SK-N-SH (cell line): ENCODE measurements around the gene COMMD3. TPM values are rescaled to one million over a fixed set of nuclear protein-coding genes. Genes with fewer than 3 reads are reported as not detected.

Experiments used
- CTCF ChIA-PET: fragments of 300-600, 350-600 bp; formaldehyde crosslinking; extraction: SDS; loops from one replicate; lab custom pipeline; 2021; lab: Yijun Ruan, JAX
- POLR2A ChIA-PET: fragments of 350-600 bp; sonication (Branson Sonifier 250); formaldehyde crosslinking; extraction: SDS; loops from one replicate; lab custom pipeline; 2020; ENCODE audit warnings: antibody characterized with exemption, inconsistent platforms; lab: Yijun Ruan, JAX
- DNase-seq: peaks from one replicate; pipeline ENCODE4 v3.0.0; 2012
- H2AFZ ChIP-seq: fragments of 200-600 bp; sonication (generic); 2 replicates; pipeline ENCODE4 v1.8.1; 2016; ENCODE audit warnings: antibody characterized with exemption, mild to moderate bottlenecking, low read depth
- H3F3A ChIP-seq: fragments of 200-600 bp; sonication (generic); replicated peaks from 2 replicates; pipeline ENCODE3; 2016; ENCODE audit warnings: antibody characterized with exemption, mild to moderate bottlenecking; ENCODE audit not compliant: insufficient read depth
- H3K27ac ChIP-seq, 2 experiments: fragments of 200-500 bp in 1 of 2; fragments of 200-600 bp in 1 of 2; sonication (Bioruptor generic) in 1 of 2; sonication (generic), shearing (Covaris generic) in 1 of 2; 2 replicates each; pipeline versions ENCODE4 v1.5.1 to v1.6.1; 2014 to 2016; ENCODE audit warnings: low read depth in 2 of 2, inconsistent platforms in 1 of 2, low read length in 1 of 2, mild to moderate bottlenecking in 1 of 2, mixed read lengths in 1 of 2
- H3K27me3 ChIP-seq: fragments of 200-600 bp; sonication (generic), shearing (Covaris generic); 2 replicates; pipeline ENCODE4 v1.6.1; 2016; ENCODE audit warnings: mixed run types; ENCODE audit not compliant: insufficient read depth
- H3K36me3 ChIP-seq, 2 experiments: fragments of 200-500 bp in 1 of 2; fragments of 200-600 bp in 1 of 2; sonication (Bioruptor generic) in 1 of 2; sonication (generic) in 1 of 2; replicated peaks in 1 of 2; 2 replicates each; pipeline versions ENCODE3 to v1.5.1; 2014 to 2016; ENCODE audit warnings: low read length in 1 of 2, mild to moderate bottlenecking in 1 of 2; ENCODE audit not compliant: insufficient read depth in 2 of 2, control insufficient read depth in 1 of 2
- H3K4me1 ChIP-seq, 2 experiments: fragments of 200-500 bp in 1 of 2; fragments of 200-600 bp in 1 of 2; sonication (Bioruptor generic) in 1 of 2; sonication (generic), shearing (Covaris generic) in 1 of 2; 2 replicates each; pipeline versions ENCODE4 v1.5.1 to v1.6.1; 2014 to 2016; ENCODE audit warnings: low read depth in 1 of 2, low read length in 1 of 2, mixed run types in 1 of 2; ENCODE audit not compliant: insufficient read depth in 2 of 2, control insufficient read depth in 1 of 2
- H3K4me2 ChIP-seq: fragments of 200-600 bp; sonication (generic), shearing (Covaris generic); 2 replicates; pipeline ENCODE4 v1.6.1; 2017; ENCODE audit warnings: mixed run types
- H3K4me3 ChIP-seq, 2 experiments: fragments of 200-500 bp in 1 of 2; fragments of 200-600 bp in 1 of 2; sonication (Bioruptor generic) in 1 of 2; sonication (generic), shearing (Covaris generic) in 1 of 2; 2 replicates each; pipeline versions ENCODE4 v1.5.1 to v1.8.1; 2014 to 2016; ENCODE audit warnings: low read depth in 2 of 2, inconsistent platforms in 1 of 2, low read length in 1 of 2, mild to moderate bottlenecking in 1 of 2, mixed read lengths in 1 of 2, moderate library complexity in 1 of 2
- H3K79me2 ChIP-seq: fragments of 200-600 bp; sonication (generic); 2 replicates; pipeline ENCODE4 v1.8.1; 2017; ENCODE audit warnings: mild to moderate bottlenecking; ENCODE audit not compliant: insufficient read depth
- H3K9ac ChIP-seq: fragments of 200-600 bp; sonication (generic); 2 replicates; pipeline ENCODE4 v1.6.1; 2017; ENCODE audit warnings: mixed run types
- H3K9me2 ChIP-seq: fragments of 200-600 bp; sonication (generic); 2 replicates; pipeline ENCODE4 v1.6.1; 2017; ENCODE audit warnings: mixed run types
- H3K9me3 ChIP-seq: fragments of 200-600 bp; sonication (generic); 2 replicates; pipeline ENCODE4 v1.6.1; 2017; ENCODE audit warnings: mixed run types, mild to moderate bottlenecking, moderate library complexity
- H4K20me1 ChIP-seq: fragments of 200-600 bp; sonication (generic); 2 replicates; pipeline ENCODE4 v1.6.1; 2017; ENCODE audit warnings: mild to moderate bottlenecking, mixed run types; ENCODE audit not compliant: insufficient read depth
- CHD2 ChIP-seq: fragments of 150-350 bp; IDR thresholded peaks from 2 replicates; pipeline ENCODE4 v1.6.1; 2018; ENCODE audit warnings: low read length; ENCODE audit not compliant: partially characterized antibody
- CTCF ChIP-seq: fragments of 200-600 bp; sonication (generic); IDR thresholded peaks from 2 replicates; pipeline ENCODE4 v1.6.1; 2017; ENCODE audit warnings: antibody characterized with exemption, mild to moderate bottlenecking, moderate library complexity
- EP300 ChIP-seq, 2 experiments: IDR thresholded peaks; 2 replicates each; pipeline versions ENCODE4 v1.4.0 to v1.6.1; 2012; ENCODE audit warnings: borderline replicate concordance in 1 of 2, low read depth in 1 of 2, low read length in 1 of 2
- FOSL2 ChIP-seq: IDR thresholded peaks from 2 replicates; pipeline ENCODE4 v1.4.0; 2012; ENCODE audit warnings: low read depth, mild to moderate bottlenecking, moderate library complexity, borderline replicate concordance
- FOXM1 ChIP-seq: IDR thresholded peaks from 2 replicates; pipeline ENCODE4 v1.4.0; 2012; ENCODE audit warnings: low read depth, mild to moderate bottlenecking
- GABPA ChIP-seq: IDR thresholded peaks from 2 replicates; pipeline ENCODE4 v1.4.0; 2012; ENCODE audit warnings: low read depth, mild to moderate bottlenecking
- GATA2 ChIP-seq: sonication (generic); formaldehyde crosslinking; IDR thresholded peaks from 2 replicates; pipeline ENCODE4 v1.5.0; 2020; ENCODE audit warnings: mild to moderate bottlenecking, missing genetic modification reagents
- MEF2A ChIP-seq: IDR thresholded peaks from 2 replicates; pipeline ENCODE4 v1.4.0; 2012; ENCODE audit warnings: low read depth, borderline replicate concordance
- MXI1 ChIP-seq: IDR thresholded peaks from 2 replicates; pipeline ENCODE4 v1.6.1; 2012; ENCODE audit warnings: mild to moderate bottlenecking, low read depth, low read length, improper control_type of control experiment
- NFIC ChIP-seq: IDR thresholded peaks from 2 replicates; pipeline ENCODE4 v1.4.0; 2012; ENCODE audit warnings: borderline replicate concordance
- NRF1 ChIP-seq: IDR thresholded peaks from 2 replicates; pipeline ENCODE4 v1.6.1; 2012; ENCODE audit warnings: low read depth, mild to moderate bottlenecking, low read length
- PBX3 ChIP-seq: IDR thresholded peaks from 2 replicates; pipeline ENCODE4; 2012
- POLR2AphosphoS5 ChIP-seq: IDR thresholded peaks from 2 replicates; pipeline ENCODE4 v1.6.1; 2012; ENCODE audit warnings: low read depth, low read length
- RAD21 ChIP-seq: IDR thresholded peaks from 2 replicates; pipeline ENCODE4 v1.6.1; 2012; ENCODE audit warnings: mild to moderate bottlenecking, low read length
- REST ChIP-seq: IDR thresholded peaks from 2 replicates; pipeline ENCODE4 v1.6.1; 2012; ENCODE audit warnings: mild to moderate bottlenecking, low read depth, low read length, moderate library complexity
- RXRA ChIP-seq: IDR thresholded peaks from 2 replicates; pipeline ENCODE4 v1.4.0; 2012; ENCODE audit warnings: low read depth, mild to moderate bottlenecking, borderline replicate concordance
- SIN3A ChIP-seq: IDR thresholded peaks from 2 replicates; pipeline ENCODE4 v1.6.1; 2012; ENCODE audit warnings: low read depth, mild to moderate bottlenecking, low read length, moderate library complexity, borderline replicate concordance
- SMC3 ChIP-seq: IDR thresholded peaks from 2 replicates; pipeline ENCODE4 v1.6.1; 2012; ENCODE audit warnings: low read depth, low read length, improper control_type of control experiment
- TAF1 ChIP-seq: IDR thresholded peaks from 2 replicates; pipeline ENCODE4 v1.6.1; 2012; ENCODE audit warnings: low read depth, mild to moderate bottlenecking, low read length, moderate library complexity, borderline replicate concordance
- TCF12 ChIP-seq: IDR thresholded peaks from 2 replicates; pipeline ENCODE4 v1.4.0; 2012
- TEAD4 ChIP-seq: IDR thresholded peaks from 2 replicates; pipeline ENCODE4 v1.4.0; 2012; ENCODE audit warnings: mild to moderate bottlenecking, borderline replicate concordance; ENCODE audit not compliant: insufficient read depth
- YY1 ChIP-seq: IDR thresholded peaks from 2 replicates; pipeline ENCODE4 v1.4.0; 2012; ENCODE audit warnings: low read depth, mild to moderate bottlenecking
- WGBS: methylation state at CpG from one replicate; pipeline ENCODE4 v1.1.6; 2017; ENCODE audit warnings: low lambda C conversion rate; 5-methylcytosine and 5-hydroxymethylcytosine counted together
- polyA plus RNA-seq, 3 experiments: library from polyadenylated mRNA; depleted of rRNA; stranded (reverse); fragments of >200 nt; gene quantifications; 2 replicates each; pipeline ENCODE4 v1.2.3, GENCODE V29; 2012

Gene COMMD3
- polyA plus RNA-seq, 1 of the 3 experiments (the other 2 are of a cell fraction): 26.9 TPM

- no peak for TF ChIP-seq RXRA
- TF ChIP-seq MXI1: no peak
- TF ChIP-seq GATA2: no peak
- TF ChIP-seq FOXM1: no peak
- no peak for TF ChIP-seq NRF1
- TF ChIP-seq TAF1: no peak
- no peak for TF ChIP-seq YY1
- TF ChIP-seq MEF2A: no peak
- no peak for TF ChIP-seq CTCF
- TF ChIP-seq EP300 (IDR thresholded peaks at IDR 0.05; ENCODE audit: borderline replicate concordance in 1 of 2, low read depth in 1 of 2, low read length in 1 of 2): no peak
- H3F3A ChIP-seq: peaks cover 11% of the 10 kb centered on the region
- no peaks in the 10 kb centered on the region for H4K20me1 ChIP-seq
- DNase-seq: no peak
- H3K27ac ChIP-seq: no peak overlapping the region
- POLR2A ChIA-PET: no interaction called here
- H3K79me2 ChIP-seq: no peaks in the 10 kb centered on the region
- no peaks in the 10 kb centered on the region for H3K9me3 ChIP-seq
- H3K4me1 ChIP-seq: no peaks in the 10 kb centered on the region; a peak in 1 of 4 replicates
- H3K27me3 ChIP-seq: peaks cover 28% of the 10 kb centered on the region
- CTCF ChIA-PET: no interaction called here
- H3K9ac ChIP-seq: no peak overlapping the region
- no peaks in the 10 kb centered on the region for H3K9me2 ChIP-seq
- H3K4me2 ChIP-seq: no peak overlapping the region
- no peak overlapping the region for H3K4me3 ChIP-seq
- H3K36me3 ChIP-seq: peaks cover 23 to 36% of the 10 kb centered on the region in 2 experiments
- WGBS: 92% methylated on average over 10 of the region's 16 CpGs
- no peak overlapping the region for H2AFZ ChIP-seq
Observed at GRCh38 chr10:22333975-22334282, 17.7 kb downstream of the COMMD3 start.

- TF ChIP-seq RAD21 (no peak), GABPA (no peak), NRF1 (no peak), EP300 (IDR thresholded peaks at IDR 0.05; ENCODE audit: borderline replicate concordance in 1 of 2, low read depth in 1 of 2, low read length in 1 of 2) (no peak), NFIC (no peak), SIN3A (no peak), REST (no peak), GATA2 (no peak), FOSL2 (no peak), TEAD4 (no peak), POLR2AphosphoS5 (no peak), SMC3 (no peak), MXI1 (no peak), PBX3 (no peak), YY1 (no peak), TCF12 (no peak), CHD2 (no peak)
- H3K36me3 ChIP-seq: peaks cover 17 to 29% of the 10 kb centered on the region in 2 experiments
- H3K79me2 ChIP-seq: no peaks in the 10 kb centered on the region
- H3K4me3 ChIP-seq: no peak overlapping the region
- no peaks in the 10 kb centered on the region for H4K20me1 ChIP-seq
- no peak overlapping the region for H3K4me2 ChIP-seq
- H3K27ac ChIP-seq: no peak overlapping the region
- H3F3A ChIP-seq: peaks cover 11% of the 10 kb centered on the region
- no peak overlapping the region for H3K9ac ChIP-seq
- no peaks in the 10 kb centered on the region; a peak in 2 of 4 replicates for H3K4me1 ChIP-seq
- peaks cover 34% of the 10 kb centered on the region for H3K27me3 ChIP-seq
- POLR2A ChIA-PET: no interaction called here
- no peak for DNase-seq
- 97% methylated on average over 56 of the region's 73 CpGs for WGBS
- CTCF ChIA-PET: no interaction called here
- H2AFZ ChIP-seq: no peak overlapping the region
- H3K9me3 ChIP-seq: no peaks in the 10 kb centered on the region
- H3K9me2 ChIP-seq: no peaks in the 10 kb centered on the region
Observed at GRCh38 chr10:22334414-22335172, 18.4 kb downstream of the COMMD3 start.
